ENCODE measurements around the gene RPL29.

GRCh38 chr3:52004163-52004787, 8.6 kb upstream of the RPL29 start:
- TF ChIP-seq, protein P1, sequence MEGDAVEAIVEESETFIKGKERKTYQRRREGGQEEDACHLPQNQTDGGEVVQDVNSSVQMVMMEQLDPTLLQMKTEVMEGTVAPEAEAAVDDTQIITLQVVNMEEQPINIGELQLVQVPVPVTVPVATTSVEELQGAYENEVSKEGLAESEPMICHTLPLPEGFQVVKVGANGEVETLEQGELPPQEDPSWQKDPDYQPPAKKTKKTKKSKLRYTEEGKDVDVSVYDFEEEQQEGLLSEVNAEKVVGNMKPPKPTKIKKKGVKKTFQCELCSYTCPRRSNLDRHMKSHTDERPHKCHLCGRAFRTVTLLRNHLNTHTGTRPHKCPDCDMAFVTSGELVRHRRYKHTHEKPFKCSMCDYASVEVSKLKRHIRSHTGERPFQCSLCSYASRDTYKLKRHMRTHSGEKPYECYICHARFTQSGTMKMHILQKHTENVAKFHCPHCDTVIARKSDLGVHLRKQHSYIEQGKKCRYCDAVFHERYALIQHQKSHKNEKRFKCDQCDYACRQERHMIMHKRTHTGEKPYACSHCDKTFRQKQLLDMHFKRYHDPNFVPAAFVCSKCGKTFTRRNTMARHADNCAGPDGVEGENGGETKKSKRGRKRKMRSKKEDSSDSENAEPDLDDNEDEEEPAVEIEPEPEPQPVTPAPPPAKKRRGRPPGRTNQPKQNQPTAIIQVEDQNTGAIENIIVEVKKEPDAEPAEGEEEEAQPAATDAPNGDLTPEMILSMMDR (IDR thresholded peaks at IDR 0.05): 0 out of 2 replicates have a peak, but pooled peaks have one; percentile 5
- no peak for TF ChIP-seq ZFX (IDR thresholded peaks at IDR 0.05; ENCODE audit: borderline replicate concordance)

Data from 22Rv1 (cell line).